HG03097 (cell line): ENCODE measurements around the gene RHOA.

Experiments
- ATAC-seq: cut with Tn5 transposase; IDR thresholded peaks from one replicate; pipeline ENCODE4 v1.9.1; 2021; ENCODE audit not compliant: unreplicated experiment, low FRiP score

RHOA gene

GRCh38 chr3:49411968-49412631, at the start of gene RHOA, which contains the start of gene TCTA:
RHOA (minus strand) TSS chr3:49411976; CDS start chr3:49375589, 36,387 bp downstream.
TCTA (plus strand) TSS chr3:49412423; CDS start chr3:49412427, 4 bp downstream.
- peak; percentile 78 for ATAC-seq

GRCh38 chr3:49460956-49461355, 49.2 kb upstream of the RHOA start:
- no peak for ATAC-seq

- ATAC-seq = no peak
Measured at GRCh38 chr3:49460188-49460890, 48.6 kb upstream of the RHOA start.

- ATAC-seq = no peak
Measured at GRCh38 chr3:49456466-49456865, 44.7 kb upstream of the RHOA start.

GRCh38 chr3:49454898-49455681, 43.3 kb upstream of the RHOA start:
- ATAC-seq = no peak

GRCh38 chr3:49454458-49454857, 42.7 kb upstream of the RHOA start:
- ATAC-seq = no peak

GRCh38 chr3:49453621-49454020, 41.8 kb upstream of the RHOA start:
- ATAC-seq = no peak

GRCh38 chr3:49445391-49445790, 33.6 kb upstream of the RHOA start:
- no peak for ATAC-seq

GRCh38 chr3:49434731-49435130, 23.0 kb upstream of the RHOA start:
- no peak for ATAC-seq

- ATAC-seq = no peak
Measured at GRCh38 chr3:49428752-49429080, 16.9 kb upstream of the RHOA start.

DNA sequence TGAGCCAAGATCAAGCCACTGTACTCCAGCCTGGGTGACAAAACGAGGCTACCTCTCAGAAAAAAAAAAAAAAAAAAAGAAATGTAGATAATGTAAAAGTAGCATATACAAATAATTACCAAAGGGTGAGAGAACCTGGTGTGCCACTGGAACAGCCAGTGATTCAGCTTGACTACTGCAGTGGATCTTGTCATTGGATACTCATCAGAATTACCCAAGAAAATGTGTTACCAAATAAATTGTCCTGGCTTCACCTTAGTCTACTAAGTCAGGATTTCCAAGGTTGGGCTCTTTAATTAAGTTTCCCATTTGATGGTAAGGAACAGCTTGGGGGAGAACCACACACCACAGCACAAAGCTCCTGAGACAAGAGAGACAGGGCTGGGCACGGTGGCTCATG, 15.8 kb upstream of the RHOA start:
- ATAC-seq = no peak

DNA sequence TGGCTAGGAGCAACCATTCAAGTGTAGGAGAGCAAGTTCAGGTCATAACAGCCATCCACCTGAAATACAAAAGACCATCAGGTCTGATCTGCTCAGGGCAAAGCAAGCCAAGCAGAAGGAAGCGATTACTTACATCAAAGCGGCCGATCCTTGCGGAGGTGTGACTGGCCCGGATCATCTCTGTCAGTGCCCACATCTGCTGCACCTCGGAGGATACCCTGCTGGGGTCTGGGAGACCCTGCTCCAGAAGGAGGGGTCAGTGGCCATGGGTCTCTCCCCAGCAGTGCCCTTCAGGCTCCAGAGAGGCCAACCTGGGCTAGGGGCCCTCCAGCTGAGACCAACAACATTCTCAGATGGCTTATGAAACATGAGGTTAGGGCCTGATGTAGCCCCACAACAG, 13.0 kb upstream of the RHOA start:
- ATAC-seq = no peak

- no peak for ATAC-seq
Measured at GRCh38 chr3:49422379-49423248, 10.8 kb upstream of the RHOA start, which contains the start of gene AMT. AMT (minus strand) TSS chr3:49422473; CDS start chr3:49422450, 23 bp downstream.

DNA sequence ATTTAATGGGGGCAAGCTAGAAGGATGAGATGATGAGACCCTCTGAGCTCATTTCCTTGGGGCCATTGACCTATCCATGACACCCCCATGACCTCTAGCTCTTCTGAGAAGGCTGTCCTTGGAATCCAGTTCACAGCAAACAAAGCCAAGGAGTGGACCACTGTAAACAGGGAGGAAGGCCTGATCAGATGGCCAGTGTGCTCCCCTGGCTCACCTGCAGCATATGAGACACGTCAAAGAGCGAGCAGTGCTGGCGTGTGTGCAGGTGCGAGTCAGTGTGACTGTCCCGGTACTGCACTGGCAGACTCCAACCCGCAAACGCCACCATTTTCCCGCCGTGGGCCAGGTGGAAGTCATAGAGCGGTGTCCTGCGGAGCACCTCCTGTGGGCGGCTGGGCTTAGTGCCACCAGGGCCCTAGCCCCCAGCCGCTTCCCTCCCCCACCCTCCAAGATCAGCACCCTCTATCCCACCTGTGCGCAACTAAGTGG, 10.2 kb upstream of the RHOA start:
- no peak for ATAC-seq

- no peak for ATAC-seq
Measured at GRCh38 chr3:49417516-49418120, 5.8 kb upstream of the RHOA start.

DNA sequence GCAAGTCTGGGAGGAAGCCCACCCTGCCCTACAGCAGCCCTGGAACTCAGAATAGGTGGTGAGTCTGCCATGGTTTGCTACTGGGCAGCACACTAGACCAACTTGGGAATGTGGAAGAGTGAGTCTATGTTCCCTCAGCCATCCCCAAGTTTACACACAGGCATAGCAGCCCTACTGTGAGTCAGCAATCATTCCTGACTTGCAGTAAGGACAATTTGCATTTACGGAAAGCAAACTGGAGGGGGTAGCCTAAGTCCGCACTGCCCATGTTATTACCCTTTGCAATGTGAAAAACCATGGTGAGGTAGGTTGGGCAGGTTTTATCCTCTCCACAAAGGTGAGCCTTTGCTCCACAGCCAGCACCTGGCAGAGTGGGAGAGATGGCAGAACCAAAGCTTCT, 5.1 kb upstream of the RHOA start:
- no peak for ATAC-seq

- ATAC-seq = no peak
Measured at GRCh38 chr3:49415931-49416601, 4.3 kb upstream of the RHOA start.

GRCh38 chr3:49414753-49415152, 3.0 kb upstream of the RHOA start:
- no peak for ATAC-seq

GRCh38 chr3:49413338-49413734, 1.6 kb upstream of the RHOA start:
- no peak for ATAC-seq
